VCaP (cell line): ENCODE results near the gene TPP2.
A peak's percentile ranks its signal among the peaks of the same experiment; 100 is the strongest.

Source experiments
- H3K27ac ChIP-seq: fragments of 450-650 bp; 2 replicates; pipeline ENCODE4 v1.5.1; 2017
- CTCF ChIP-seq: fragments of 450-650 bp; conservative IDR thresholded peaks from 2 replicates; pipeline ENCODE4 v1.5.1; 2017; ENCODE audit warnings: mild to moderate bottlenecking, moderate library complexity

Gene TPP2

GRCh38 chr13:102651892-102652291 lies 55.1 kb downstream of the TPP2 start:
- no peak overlapping the region for H3K27ac ChIP-seq
- TF ChIP-seq CTCF = no peak

GRCh38 chr13:102654756-102655155 lies 58.0 kb downstream of the TPP2 start:
- no peak for TF ChIP-seq CTCF
- no peak overlapping the region for H3K27ac ChIP-seq

- TF ChIP-seq CTCF = peak; percentile 79
- H3K27ac ChIP-seq = no peak overlapping the region
Measured at GRCh38 chr13:102657630-102658029, 60.8 kb downstream of the TPP2 start.

GRCh38 chr13:102658660-102659059 lies 61.9 kb downstream of the TPP2 start:
- H3K27ac ChIP-seq = no peak overlapping the region
- no peak for TF ChIP-seq CTCF

- no peak for TF ChIP-seq CTCF
- H3K27ac ChIP-seq = no peak overlapping the region
Measured at GRCh38 chr13:102659168-102659713, 62.5 kb downstream of the TPP2 start.

- H3K27ac ChIP-seq = no peak overlapping the region
- no peak for TF ChIP-seq CTCF
Measured at GRCh38 chr13:102667023-102667422, 70.2 kb downstream of the TPP2 start.

GRCh38 chr13:102667911-102668310 lies 71.1 kb downstream of the TPP2 start:
- TF ChIP-seq CTCF = no peak
- no peak overlapping the region for H3K27ac ChIP-seq
